GM18951 (cell line): ENCODE results near the gene LRRC47.
"Not testable (repeated sequence)": the region's sequence is repeated elsewhere in the genome, so short reads cannot be mapped to it uniquely, and the experiment has no call there.

Experiments
- POLR2A ChIP-seq: IDR thresholded peaks from 4 replicates; pipeline ENCODE4 v1.6.1; 2011; ENCODE audit warnings: mild to moderate bottlenecking; ENCODE audit not compliant: insufficient read length, insufficient read depth; ENCODE audit errors: extremely low read depth
- in situ Hi-C: fragments of 300-500 bp; cut with MboI; formaldehyde crosslinking; loops from one replicate; pipeline ENCODE4 v1.12.0; 2022; ENCODE audit warnings: low sequenced_read_pairs, mixed read lengths, inconsistent platforms; ENCODE audit not compliant: unreplicated experiment

Gene LRRC47

GRCh38 chr1:3762873-3763228 is 33.4 kb downstream of the LRRC47 start:
- in situ Hi-C loops: no loop called here
- TF ChIP-seq POLR2A: no peak

- in situ Hi-C loops: no loop called here
- no peak for TF ChIP-seq POLR2A
Measured at GRCh38 chr1:3762151-3762872, 34.0 kb downstream of the LRRC47 start.

- no peak for TF ChIP-seq POLR2A
- in situ Hi-C loops: no loop called here
Measured at GRCh38 chr1:3761296-3762010, 34.8 kb downstream of the LRRC47 start.

- no peak for TF ChIP-seq POLR2A
- in situ Hi-C loops: no loop called here
Measured at GRCh38 chr1:3759796-3760195, 36.5 kb downstream of the LRRC47 start.

- TF ChIP-seq POLR2A: no peak
- in situ Hi-C loops: no loop called here
Measured at GRCh38 chr1:3759164-3759563, 37.1 kb downstream of the LRRC47 start.

- no peak for TF ChIP-seq POLR2A
- in situ Hi-C loops: no loop called here
Measured at GRCh38 chr1:3756394-3756793, 39.9 kb downstream of the LRRC47 start.

- no peak for TF ChIP-seq POLR2A
- in situ Hi-C loops: no loop called here
Measured at GRCh38 chr1:3753656-3754454, 42.4 kb downstream of the LRRC47 start.

GRCh38 chr1:3752400-3752945 is 43.8 kb downstream of the LRRC47 start, which contains the start of gene CCDC27:
Gene CCDC27 (plus strand): TSS chr1:3752450. CDS start chr1:3752482, 32 bp downstream.
- in situ Hi-C loops: no loop called here

GRCh38 chr1:3750741-3751140 is 45.6 kb downstream of the LRRC47 start:
- no peak for TF ChIP-seq POLR2A
- in situ Hi-C loops: no loop called here

More at GRCh38 chr1:3752400-3752945, 43.8 kb downstream of the LRRC47 start, which contains the start of gene CCDC27:
- no peak for TF ChIP-seq POLR2A

- no peak for TF ChIP-seq POLR2A
- in situ Hi-C loops: no loop called here
Measured at GRCh38 chr1:3749512-3749911, 46.8 kb downstream of the LRRC47 start.

GRCh38 chr1:3748316-3748900 is 47.9 kb downstream of the LRRC47 start:
- in situ Hi-C loops: not testable (repeated sequence)

GRCh38 chr1:3747903-3748302 is 48.4 kb downstream of the LRRC47 start:
- in situ Hi-C loops: no loop called here
- no peak for TF ChIP-seq POLR2A

GRCh38 chr1:3747522-3747848 is 48.8 kb downstream of the LRRC47 start:
- no peak for TF ChIP-seq POLR2A
- in situ Hi-C loops: no loop called here

- in situ Hi-C loops: no loop called here
- peak; percentile 73 for TF ChIP-seq POLR2A
Measured at GRCh38 chr1:3746830-3747521, 49.3 kb downstream of the LRRC47 start.
